ENCODE measurements around the gene FKBP5. TPM values are rescaled to one million over a fixed set of nuclear protein-coding genes. Genes with fewer than 3 reads are reported as not detected.
A peak's percentile ranks its signal among the peaks of the same experiment; 100 is the strongest.

FKBP5 gene
- polyA plus RNA-seq, 1 experiment = 7.6 TPM

GRCh38 chr6:35569011-35569461, 119.7 kb downstream of the FKBP5 start:
- no peaks in the 10 kb centered on the region; the same call in 1 of the 2 replicates for H3K9me3 ChIP-seq (ENCODE audit: control insufficient read depth, insufficient read depth, low read length)
- no peak overlapping the region for H3K4me3 ChIP-seq (ENCODE audit: low read depth, low read length)
- peaks cover 18% of the 10 kb centered on the region for H3K27me3 ChIP-seq (ENCODE audit: control insufficient read depth, insufficient read depth, low read length)
- ChIA-PET POLR2A (no interaction called here), CTCF (interaction anchor here (1.3 to 2.0 kb wide), 3 partner anchors 17 to 168 kb away, joined by 4 to 6 read pairs (median 5); no protein-coding TSS in a partner anchor)
- H3K27ac ChIP-seq (ENCODE audit: low read depth, low read length) = no peak overlapping the region
- no peak for DNase-seq (ENCODE audit: low read depth, low spot score)
- TF ChIP-seq CTCF (IDR thresholded peaks at IDR 0.05; ENCODE audit: low read depth, low read length) = peak; percentile 26; the same call in 1 of the 2 replicates

GRCh38 chr6:35566794-35567193, 121.9 kb downstream of the FKBP5 start:
- H3K27ac ChIP-seq (ENCODE audit: low read depth, low read length) = no peak overlapping the region
- no peak for TF ChIP-seq CTCF (IDR thresholded peaks at IDR 0.05; ENCODE audit: low read depth, low read length)
- DNase-seq (ENCODE audit: low read depth, low spot score) = no peak
- no peak overlapping the region for H3K4me3 ChIP-seq (ENCODE audit: low read depth, low read length)
- no peaks in the 10 kb centered on the region; the same call in 1 of the 2 replicates for H3K9me3 ChIP-seq (ENCODE audit: control insufficient read depth, insufficient read depth, low read length)
- H3K27me3 ChIP-seq (ENCODE audit: control insufficient read depth, insufficient read depth, low read length) = peaks cover 35% of the 10 kb centered on the region
- POLR2A ChIA-PET = interaction anchor here (0.6 to 0.7 kb wide), 2 partner anchors 191 to 387 kb away, joined by 3 to 9 read pairs; no protein-coding TSS in a partner anchor
- CTCF ChIA-PET = no interaction called here

GRCh38 chr6:35564733-35565132, 124.0 kb downstream of the FKBP5 start:
- CTCF ChIA-PET = interaction anchor here (0.5 kb wide), 1 partner anchor 42 kb away, joined by 3 read pairs; no protein-coding TSS in a partner anchor
- no peak overlapping the region for H3K4me3 ChIP-seq (ENCODE audit: low read depth, low read length)
- POLR2A ChIA-PET = no interaction called here

GRCh38 chr6:35562060-35562459, 126.7 kb downstream of the FKBP5 start:
- TF ChIP-seq CTCF (IDR thresholded peaks at IDR 0.05; ENCODE audit: low read depth, low read length) = no peak
- CTCF ChIA-PET = interaction anchor here (1.4 kb wide), 1 partner anchor 10 kb away, joined by 8 read pairs; no protein-coding TSS in a partner anchor

More at GRCh38 chr6:35564733-35565132, 124.0 kb downstream of the FKBP5 start:
- Histone ChIP-seq H3K27ac (ENCODE audit: low read depth, low read length) (no peak overlapping the region), H3K9me3 (ENCODE audit: control insufficient read depth, insufficient read depth, low read length) (no peaks in the 10 kb centered on the region; the same call in 1 of the 2 replicates), H3K27me3 (ENCODE audit: control insufficient read depth, insufficient read depth, low read length) (peaks cover 43% of the 10 kb centered on the region)
- DNase-seq (ENCODE audit: low read depth, low spot score) = no peak
- TF ChIP-seq CTCF (IDR thresholded peaks at IDR 0.05; ENCODE audit: low read depth, low read length) = no peak

GRCh38 chr6:35561113-35561512, 127.6 kb downstream of the FKBP5 start:
- POLR2A ChIA-PET = no interaction called here
- Histone ChIP-seq H3K4me3 (ENCODE audit: low read depth, low read length) (no peak overlapping the region), H3K27ac (ENCODE audit: low read depth, low read length) (no peak overlapping the region), H3K9me3 (ENCODE audit: control insufficient read depth, insufficient read depth, low read length) (no peaks in the 10 kb centered on the region), H3K27me3 (ENCODE audit: control insufficient read depth, insufficient read depth, low read length) (peaks cover 51% of the 10 kb centered on the region)
- CTCF ChIA-PET = interaction anchor here (1.4 kb wide), 1 partner anchor 9 kb away, joined by 8 read pairs; no protein-coding TSS in a partner anchor
- no peak for DNase-seq (ENCODE audit: low read depth, low spot score)
- no peak for TF ChIP-seq CTCF (IDR thresholded peaks at IDR 0.05; ENCODE audit: low read depth, low read length)

More at GRCh38 chr6:35562060-35562459, 126.7 kb downstream of the FKBP5 start:
- H3K27me3 ChIP-seq (ENCODE audit: control insufficient read depth, insufficient read depth, low read length) = peaks cover 50% of the 10 kb centered on the region
- H3K27ac ChIP-seq (ENCODE audit: low read depth, low read length) = no peak overlapping the region
- POLR2A ChIA-PET = no interaction called here
- H3K4me3 ChIP-seq (ENCODE audit: low read depth, low read length) = no peak overlapping the region
- DNase-seq (ENCODE audit: low read depth, low spot score) = no peak
- H3K9me3 ChIP-seq (ENCODE audit: control insufficient read depth, insufficient read depth, low read length) = no peaks in the 10 kb centered on the region; the same call in 1 of the 2 replicates
